ENCODE data around the gene MAPK1.

MAPK1 gene

GRCh38 chr22:21780259-21780658, 87.2 kb downstream of the MAPK1 start:
- no peak for DNase-seq

- no peak for DNase-seq
Measured at GRCh38 chr22:21779444-21779843, 88.0 kb downstream of the MAPK1 start.

- DNase-seq, result peak; percentile 74
Measured at GRCh38 chr22:21778705-21779363, 88.6 kb downstream of the MAPK1 start.

GRCh38 chr22:21771631-21771976, 95.8 kb downstream of the MAPK1 start:
- DNase-seq, result no peak

- no peak for DNase-seq
Measured at GRCh38 chr22:21768435-21768834, 99.0 kb downstream of the MAPK1 start.

- DNase-seq, result no peak
Measured at GRCh38 chr22:21766691-21767462, 100.6 kb downstream of the MAPK1 start.

- DNase-seq, result no peak
Measured at GRCh38 chr22:21765909-21766529, 101.4 kb downstream of the MAPK1 start.

GRCh38 chr22:21764038-21764804, 103.2 kb downstream of the MAPK1 start:
- no peak for DNase-seq

GRCh38 chr22:21762712-21763581, 104.5 kb downstream of the MAPK1 start:
- no peak for DNase-seq

GRCh38 chr22:21761994-21762680, 105.3 kb downstream of the MAPK1 start:
- no peak for DNase-seq

- DNase-seq, result peak; percentile 55
Measured at GRCh38 chr22:21761086-21761485, 106.4 kb downstream of the MAPK1 start.

- DNase-seq, result peak; percentile 83
Measured at GRCh38 chr22:21760640-21761039, 106.8 kb downstream of the MAPK1 start.

- no peak for DNase-seq
Measured at GRCh38 chr22:21759646-21760376, 107.6 kb downstream of the MAPK1 start.

GRCh38 chr22:21759093-21759492, 108.4 kb downstream of the MAPK1 start:
- no peak for DNase-seq

- no peak for DNase-seq
Measured at GRCh38 chr22:21758091-21758864, 109.2 kb downstream of the MAPK1 start.

- peak; percentile 80 for DNase-seq
Measured at GRCh38 chr22:21755851-21756284, 111.6 kb downstream of the MAPK1 start.

- DNase-seq, result peak; percentile 22
Measured at GRCh38 chr22:21754523-21754922, 112.9 kb downstream of the MAPK1 start.

GRCh38 chr22:21753374-21754111, 113.9 kb downstream of the MAPK1 start:
- no peak for DNase-seq

- no peak for DNase-seq
Measured at GRCh38 chr22:21752276-21752675, 115.2 kb downstream of the MAPK1 start.
